H1 (cell line): Measurements from ENCODE around the gene CMTM5. TPM values are rescaled to one million over a fixed set of nuclear protein-coding genes. Genes with fewer than 3 reads are reported as not detected.

Experiments
- TAF7 ChIP-seq: optimal IDR thresholded peaks from 2 replicates; pipeline ENCODE3; 2011; ENCODE audit warnings: low read depth, mild to moderate bottlenecking, inconsistent platforms, low read length, moderate library complexity, borderline replicate concordance
- polyA plus RNA-seq, 7 experiments: library from polyadenylated mRNA; depleted of rRNA in 3 of 7; stranded (reverse) in 5 of 7; unstranded in 2 of 7; fragments of >200 nt in 5 of 7; fragments of 200-250 nt in 2 of 7; gene quantifications; 1 replicate in 5 of 7; 2 replicates in 1 of 7; 4 replicates in 1 of 7; pipeline versions ENCODE4 v1.2.1 to v1.2.3, GENCODE V29; 2011 to 2013; ENCODE audit warnings: missing spikeins in 2 of 7, mixed read lengths in 2 of 7
- total RNA-seq: library from RNA; stranded (reverse); fragmentation: NEBNext Ultra II Directional; extraction: Animal tissue kit (Norgen Biotek cat#: 25700); gene quantifications from 2 replicates; pipeline ENCODE4 v1.2.1, GENCODE V29; 2021

The CMTM5 gene
- total and polyA plus RNA-seq, 2 of the 8 experiments (the other 6 are each of a cell fraction or from before 2014, with no cell fraction given) = 2.1 TPM; not detected in 1

GRCh38 chr14:23382276-23382675 lies 5.4 kb downstream of the CMTM5 start (continued):
- no peak for TF ChIP-seq TAF7
- TF ChIP-seq, all 59 proteins: peak for 0
